ENCODE results near the gene TBC1D22A. TPM values are rescaled to one million over a fixed set of nuclear protein-coding genes. Genes with fewer than 3 reads are reported as not detected.

TBC1D22A gene
- total RNA-seq, 6 experiments from 2014 or later: 10.9 to 18.1 (median 14.0) TPM

DNA sequence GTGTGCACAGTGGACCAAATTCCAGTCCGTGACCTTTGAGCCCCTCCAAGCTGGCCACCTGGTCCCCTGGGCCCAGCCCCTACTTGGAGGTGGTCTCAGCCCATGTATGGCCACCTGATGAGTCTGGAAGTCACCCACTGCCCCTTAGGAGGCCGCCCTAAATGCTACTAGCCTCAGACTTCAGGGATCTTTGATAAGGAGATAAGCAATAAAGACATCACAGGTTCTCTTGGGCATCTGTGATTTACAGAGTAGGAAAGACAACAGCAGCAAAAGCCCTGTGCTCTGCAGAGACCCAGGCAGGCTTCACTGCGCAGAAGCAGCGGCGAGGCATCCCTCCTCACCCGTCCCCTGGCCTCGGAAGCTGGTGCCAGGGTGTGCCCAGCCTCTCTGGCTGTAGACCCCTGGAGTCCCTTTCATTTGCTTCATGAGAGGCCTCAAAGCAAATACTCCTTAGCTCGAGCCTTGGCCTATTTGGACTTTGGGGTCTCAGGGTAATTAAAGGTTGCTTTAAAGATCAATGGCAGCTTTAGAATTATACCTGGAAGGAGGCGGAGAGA is 360.1 kb downstream of the TBC1D22A start:
- Histone ChIP-seq H3K9me3 (no peaks in the 10 kb centered on the region), H3K36me3 (no peaks in the 10 kb centered on the region), H3K27ac (no peak overlapping the region), H3K4me3 (no peak overlapping the region), H3K27me3 (no peaks in the 10 kb centered on the region), H3K4me1 (no peaks in the 10 kb centered on the region)
- peak in 1 of 3 donors; percentile 15 for DNase-seq
- intact Hi-C loops (cut with DNase I): no loop called here
- TF ChIP-seq, protein P1, sequence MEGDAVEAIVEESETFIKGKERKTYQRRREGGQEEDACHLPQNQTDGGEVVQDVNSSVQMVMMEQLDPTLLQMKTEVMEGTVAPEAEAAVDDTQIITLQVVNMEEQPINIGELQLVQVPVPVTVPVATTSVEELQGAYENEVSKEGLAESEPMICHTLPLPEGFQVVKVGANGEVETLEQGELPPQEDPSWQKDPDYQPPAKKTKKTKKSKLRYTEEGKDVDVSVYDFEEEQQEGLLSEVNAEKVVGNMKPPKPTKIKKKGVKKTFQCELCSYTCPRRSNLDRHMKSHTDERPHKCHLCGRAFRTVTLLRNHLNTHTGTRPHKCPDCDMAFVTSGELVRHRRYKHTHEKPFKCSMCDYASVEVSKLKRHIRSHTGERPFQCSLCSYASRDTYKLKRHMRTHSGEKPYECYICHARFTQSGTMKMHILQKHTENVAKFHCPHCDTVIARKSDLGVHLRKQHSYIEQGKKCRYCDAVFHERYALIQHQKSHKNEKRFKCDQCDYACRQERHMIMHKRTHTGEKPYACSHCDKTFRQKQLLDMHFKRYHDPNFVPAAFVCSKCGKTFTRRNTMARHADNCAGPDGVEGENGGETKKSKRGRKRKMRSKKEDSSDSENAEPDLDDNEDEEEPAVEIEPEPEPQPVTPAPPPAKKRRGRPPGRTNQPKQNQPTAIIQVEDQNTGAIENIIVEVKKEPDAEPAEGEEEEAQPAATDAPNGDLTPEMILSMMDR (IDR thresholded peaks at IDR 0.05): no peak
- TF ChIP-seq POLR2A (IDR thresholded peaks at IDR 0.05): no peak
- WGBS (ENCODE audit: insufficient coverage, low coverage, low lambda C conversion rate, missing lambda C conversion rate): 100% methylated on average over 1 of the region's 9 CpGs
- ATAC-seq: no peak

DNA sequence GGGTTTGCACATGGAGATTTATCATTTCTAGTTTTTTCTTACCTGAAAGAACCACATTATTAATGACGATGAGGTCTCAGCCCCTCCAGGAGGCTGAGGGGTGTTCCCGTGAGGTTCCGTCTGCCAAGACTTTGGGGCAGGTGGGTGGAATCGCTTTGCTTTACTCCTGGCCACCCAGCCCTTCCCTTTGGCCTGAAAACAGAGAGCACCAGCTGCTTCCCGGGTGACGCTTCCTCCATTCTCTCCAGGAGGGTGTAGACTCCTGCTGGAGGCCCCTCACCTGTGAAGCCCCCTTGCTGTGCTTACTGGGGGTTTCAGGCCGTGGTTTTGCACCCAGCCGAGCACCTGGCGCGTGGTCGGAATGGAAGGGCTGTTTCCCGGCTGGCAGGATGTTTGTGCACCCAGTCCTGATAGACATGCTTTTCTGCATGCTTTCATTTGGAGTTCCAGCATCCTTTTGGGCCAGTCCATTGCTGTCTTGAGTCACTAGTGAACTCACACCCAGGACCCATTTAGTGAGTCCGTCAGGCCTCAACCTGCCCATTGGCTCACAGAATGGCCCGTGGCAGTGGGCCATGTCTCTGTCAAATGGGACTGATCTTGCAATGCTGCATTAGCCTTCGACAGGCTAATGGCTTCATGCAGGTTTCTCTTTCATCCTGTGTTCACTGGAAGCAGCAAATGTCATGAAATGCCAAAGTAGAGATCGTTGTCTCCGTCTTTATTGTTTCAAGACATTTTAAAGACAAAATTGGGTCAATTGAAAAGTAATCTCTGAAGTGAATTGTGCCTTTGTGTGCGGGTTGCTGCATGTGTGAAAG is 360.8 kb downstream of the TBC1D22A start:
- no peak overlapping the region for H3K4me3 ChIP-seq
- no peak for TF ChIP-seq POLR2A (IDR thresholded peaks at IDR 0.05)
- TF ChIP-seq, protein P1 (IDR thresholded peaks at IDR 0.05): no peak
- H3K27me3 ChIP-seq: no peaks in the 10 kb centered on the region
- intact Hi-C loops (cut with DNase I): no loop called here
- no peak overlapping the region for H3K27ac ChIP-seq
- H3K4me1 ChIP-seq: no peaks in the 10 kb centered on the region
- 93% methylated on average over 8 of the region's 18 CpGs for WGBS (ENCODE audit: insufficient coverage, low coverage, low lambda C conversion rate, missing lambda C conversion rate)
- ATAC-seq (no peak), DNase-seq (peak in 1 of 3 donors; percentile 20)
- H3K9me3 ChIP-seq: no peaks in the 10 kb centered on the region
- no peaks in the 10 kb centered on the region for H3K36me3 ChIP-seq

DNA sequence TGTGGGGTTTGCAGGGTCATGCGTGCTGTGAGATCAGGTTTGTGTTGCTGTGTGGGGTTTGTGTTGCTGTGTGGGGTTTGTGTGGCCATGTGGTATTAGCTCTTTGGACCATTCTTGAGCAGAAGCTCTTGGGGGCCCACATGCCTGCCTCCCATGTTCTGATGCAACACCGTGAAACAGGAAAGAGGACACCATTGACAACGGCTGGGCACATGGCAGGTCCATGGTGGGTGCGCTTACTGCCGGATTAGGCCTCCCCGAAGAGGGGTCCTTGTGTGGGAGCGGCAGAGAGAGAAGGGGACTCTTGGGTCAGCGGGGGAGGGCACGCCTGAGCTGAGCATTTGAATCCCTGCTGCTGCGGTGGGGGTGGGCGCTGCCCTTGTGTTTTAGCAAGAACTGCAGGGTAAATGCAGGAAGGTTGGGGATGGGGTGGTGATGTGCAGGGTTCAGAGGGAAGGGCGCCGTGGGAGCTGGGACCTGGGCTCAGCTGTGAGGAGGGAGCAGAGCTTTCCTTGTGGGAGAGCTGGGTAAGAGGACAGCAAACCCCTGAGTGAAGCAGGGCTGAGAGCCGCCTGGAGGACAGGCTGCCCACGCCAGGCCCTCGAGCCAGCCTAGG is 361.5 kb downstream of the TBC1D22A start:
- DNase-seq: peak in 1 of 3 donors; percentile 18
- no peak overlapping the region for H3K4me3 ChIP-seq
- 94% methylated on average over 10 of the region's 16 CpGs for WGBS (ENCODE audit: insufficient coverage, low coverage, low lambda C conversion rate, missing lambda C conversion rate)
- H3K9me3 ChIP-seq: no peaks in the 10 kb centered on the region
- intact Hi-C loops (cut with DNase I): no loop called here
- no peak for TF ChIP-seq POLR2A (IDR thresholded peaks at IDR 0.05)
- TF ChIP-seq, protein P1 (IDR thresholded peaks at IDR 0.05): no peak
- H3K27ac ChIP-seq: no peak overlapping the region
- no peaks in the 10 kb centered on the region for H3K27me3 ChIP-seq
- H3K36me3 ChIP-seq: no peaks in the 10 kb centered on the region
- H3K4me1 ChIP-seq: no peaks in the 10 kb centered on the region
- no peak for ATAC-seq

DNA sequence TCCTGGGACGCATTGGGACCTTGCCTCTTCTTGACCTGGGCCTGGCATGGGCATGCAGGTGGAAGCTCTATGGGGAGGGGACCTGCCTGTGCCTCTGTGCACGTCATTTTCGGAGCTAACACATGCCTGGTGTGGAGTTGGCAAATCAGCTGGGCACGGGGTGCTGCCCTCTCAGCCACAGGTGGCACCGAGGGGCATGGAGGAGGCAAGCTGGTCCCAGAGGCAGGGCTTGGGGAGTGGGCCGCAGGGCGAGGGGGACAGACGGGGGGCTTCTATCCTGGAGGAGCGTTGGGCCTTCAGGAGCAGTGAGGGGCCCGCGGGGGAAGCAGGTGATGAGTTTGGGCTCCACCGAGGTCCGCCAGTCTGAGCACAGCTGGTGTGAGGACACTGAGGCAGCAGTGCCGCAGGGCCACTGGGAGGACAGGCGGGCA is 362.0 kb downstream of the TBC1D22A start:
- H3K27ac ChIP-seq: no peak overlapping the region
- H3K36me3 ChIP-seq: no peaks in the 10 kb centered on the region
- intact Hi-C loops (cut with DNase I): no loop called here
- WGBS (ENCODE audit: insufficient coverage, low coverage, low lambda C conversion rate, missing lambda C conversion rate): no CpG with 5 or more reads among the region's 15 CpGs
- no peak for TF ChIP-seq POLR2A (IDR thresholded peaks at IDR 0.05)
- H3K4me1 ChIP-seq: no peaks in the 10 kb centered on the region
- DNase-seq (peak in 2 of 3 donors; percentile 15 to 35), ATAC-seq (no peak)
- H3K9me3 ChIP-seq: no peaks in the 10 kb centered on the region
- no peaks in the 10 kb centered on the region for H3K27me3 ChIP-seq
- H3K4me3 ChIP-seq: no peak overlapping the region

DNA sequence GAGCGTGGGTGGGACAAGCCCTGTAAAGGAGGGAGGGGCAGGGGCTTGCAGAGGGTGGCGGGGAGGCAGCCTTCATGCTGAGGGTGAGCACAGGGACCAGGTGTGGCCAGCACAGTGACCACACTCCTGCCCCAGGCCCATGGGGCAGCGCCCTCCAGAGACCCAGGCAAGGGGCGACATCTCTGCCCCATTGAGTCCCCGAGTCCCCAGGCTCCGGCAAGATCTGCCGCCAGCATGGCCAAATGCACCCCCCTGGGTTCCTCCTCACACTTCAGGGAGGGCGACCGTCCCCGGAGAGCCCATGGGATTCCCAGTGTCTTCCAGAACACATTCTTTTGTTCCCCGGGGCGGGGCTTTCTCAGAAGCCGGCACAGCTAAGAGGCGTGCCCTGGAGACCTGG is 362.5 kb downstream of the TBC1D22A start:
- DNase-seq: peak in 1 of 3 donors; percentile 43
- no peaks in the 10 kb centered on the region for H3K36me3 ChIP-seq
- no peaks in the 10 kb centered on the region for H3K4me1 ChIP-seq
- 87% methylated on average over 7 of the region's 14 CpGs for WGBS (ENCODE audit: insufficient coverage, low coverage, low lambda C conversion rate, missing lambda C conversion rate)
- H3K27me3 ChIP-seq: no peaks in the 10 kb centered on the region
- intact Hi-C loops (cut with DNase I): no loop called here
- H3K27ac ChIP-seq: no peak overlapping the region
- no peak for TF ChIP-seq POLR2A (IDR thresholded peaks at IDR 0.05)
- TF ChIP-seq, protein P1 (IDR thresholded peaks at IDR 0.05): no peak
- ATAC-seq: peak in 1 of 4 donors; percentile 9
- H3K4me3 ChIP-seq: no peak overlapping the region
- H3K9me3 ChIP-seq: no peaks in the 10 kb centered on the region

Data from right lobe of liver (tissue), 6 donors.